GM12878 (cell line): ENCODE data around the gene ZNF428. TPM values are rescaled to one million over a fixed set of nuclear protein-coding genes. Genes with fewer than 3 reads are reported as not detected.
A peak's percentile ranks its signal among the peaks of the same experiment; 100 is the strongest.

Experiments
- ATAC-seq: fragments of 200-7000 bp; cut with Tn5 transposase; 3 replicates; pipeline ENCODE4 v1.9.1; 2020; ENCODE audit warnings: mild to moderate bottlenecking, moderate library complexity
- BruUV-seq: library from RNA; stranded (reverse); fragments of 400-500 nt; replicated peaks from 2 replicates; lab custom pipeline; 2021; lab: Mats Ljungman, UMichigan
- CTCF ChIA-PET: fragments of 300-600 bp; sonication (Branson Sonifier 250); formaldehyde crosslinking; extraction: SDS; loops from one replicate; lab custom pipeline; 2021; ENCODE audit warnings: inconsistent platforms; lab: Yijun Ruan, JAX
- POLR2A ChIA-PET: fragments of 350-600 bp; formaldehyde crosslinking; extraction: SDS; loops from one replicate; lab custom pipeline; 2021; ENCODE audit warnings: inconsistent platforms; lab: Charles Lee
- RAD21 ChIA-PET: fragments of 300-600 bp; sonication (Branson Sonifier 250); formaldehyde crosslinking; loops from one replicate; lab custom pipeline; 2023; ENCODE audit warnings: antibody characterized with exemption; ENCODE audit not compliant: unreplicated experiment; lab: Charles Lee
- SMC1A ChIA-PET: fragments of 300-600 bp; sonication (Branson Sonifier 250); formaldehyde crosslinking; loops from one replicate; lab custom pipeline; 2023; ENCODE audit not compliant: unreplicated experiment, uncharacterized antibody; lab: Charles Lee
- DNase-seq: peaks from one replicate; pipeline ENCODE4 v3.0.0-alpha.2; 2011; ENCODE audit warnings: low read depth, low spot score
- FAIRE-seq: peaks from 3 replicates; lab custom pipeline; 2011; peaks lifted over from hg19 to GRCh38; lab: Jason Lieb, UNC
- H2AFZ ChIP-seq: 2 replicates; pipeline ENCODE4 v1.6.0; 2011; ENCODE audit warnings: low read depth, low read length, control low read depth; ENCODE audit not compliant: control insufficient read depth
- H3K27ac ChIP-seq: 2 replicates; pipeline ENCODE4 v1.5.1; 2011; ENCODE audit warnings: control low read depth; ENCODE audit not compliant: control insufficient read depth, insufficient read depth
- H3K27me3 ChIP-seq, 2 experiments: replicated peaks in 1 of 2; 2 replicates each; pipeline versions ENCODE4 v1.6.0 to v1.6.1; 2011; ENCODE audit warnings: low read length in 1 of 2; ENCODE audit not compliant: control insufficient read depth in 2 of 2, insufficient read depth in 2 of 2
- H3K36me3 ChIP-seq, 2 experiments: 2 replicates each; pipeline ENCODE4 v1.5.1; 2011; ENCODE audit warnings: low read length in 1 of 2; ENCODE audit not compliant: control insufficient read depth in 2 of 2, insufficient read depth in 2 of 2
- H3K4me1 ChIP-seq: 2 replicates; pipeline ENCODE4 v1.6.1; 2011; ENCODE audit warnings: mild to moderate bottlenecking, low read length, moderate library complexity, mixed read lengths; ENCODE audit not compliant: control insufficient read depth, insufficient read depth
- H3K4me2 ChIP-seq: 2 replicates; pipeline ENCODE4 v1.6.0; 2011; ENCODE audit warnings: control low read depth; ENCODE audit not compliant: control insufficient read depth, insufficient read depth
- H3K4me3 ChIP-seq: fragments of 200-600 bp; sonication (generic); 2 replicates; pipeline ENCODE4 v1.5.1; 2016
- H3K79me2 ChIP-seq: 2 replicates; pipeline ENCODE4 v1.6.0; 2011; ENCODE audit warnings: low read length; ENCODE audit not compliant: control insufficient read depth, insufficient read depth
- H3K9ac ChIP-seq: 2 replicates; pipeline ENCODE4 v1.8.0; 2011; ENCODE audit warnings: low read length, control low read depth, mixed read lengths; ENCODE audit not compliant: control insufficient read depth, insufficient read depth
- H3K9me3 ChIP-seq: replicated peaks from 3 replicates; pipeline ENCODE4 v1.5.1; 2011; ENCODE audit warnings: mild to moderate bottlenecking, low read length; ENCODE audit not compliant: control insufficient read depth, insufficient read depth
- H4K20me1 ChIP-seq: 2 replicates; pipeline ENCODE4 v1.6.0; 2011; ENCODE audit not compliant: control insufficient read depth, insufficient read depth
- CTCF ChIP-seq, 3 experiments: IDR thresholded peaks in 2 of 3; conservative IDR thresholded peaks in 1 of 3; 2 replicates each; pipeline ENCODE4 v1.5.1; 2011; ENCODE audit warnings: low read depth in 3 of 3, low read length in 3 of 3, mild to moderate bottlenecking in 3 of 3, control low read depth in 2 of 3, moderate library complexity in 2 of 3, inconsistent platforms in 1 of 3, mixed read lengths in 1 of 3; ENCODE audit not compliant: control insufficient read depth in 2 of 3, insufficient read depth in 1 of 3; ENCODE audit errors: extremely low read depth in 1 of 3
- CUX1 ChIP-seq: IDR thresholded peaks from 2 replicates; pipeline ENCODE4 v1.6.1; 2012; ENCODE audit warnings: improper control_type of control experiment, low read depth, low read length; ENCODE audit not compliant: insufficient replicate concordance
- EED ChIP-seq: sonication (generic); IDR thresholded peaks from 2 replicates; pipeline ENCODE4 v1.6.1; 2016; ENCODE audit warnings: antibody characterized with exemption, low read depth
- JUND ChIP-seq: IDR thresholded peaks from 2 replicates; pipeline ENCODE4 v1.6.1; 2012; ENCODE audit warnings: low read depth, mild to moderate bottlenecking, low read length, improper control_type of control experiment, moderate library complexity
- NFYB ChIP-seq: IDR thresholded peaks from 2 replicates; pipeline ENCODE4 v1.6.1; 2011; ENCODE audit warnings: low read depth, mild to moderate bottlenecking, low read length, improper control_type of control experiment, moderate library complexity; ENCODE audit not compliant: insufficient read depth
- NR2C1 ChIP-seq: fragments of 450-650 bp; IDR thresholded peaks from 2 replicates; pipeline ENCODE4 v1.6.1; 2017; ENCODE audit warnings: antibody characterized with exemption, mild to moderate bottlenecking, moderate library complexity
- RAD21 ChIP-seq: IDR thresholded peaks from 2 replicates; pipeline ENCODE4 v1.6.1; 2011; ENCODE audit warnings: mild to moderate bottlenecking, low read depth, low read length, moderate library complexity; ENCODE audit not compliant: insufficient read depth
- RUNX3 ChIP-seq: IDR thresholded peaks from 2 replicates; pipeline ENCODE4 v1.6.1; 2012; ENCODE audit warnings: low read length, inconsistent platforms
- SMAD1 ChIP-seq: fragments of 450-650 bp; IDR thresholded peaks from 2 replicates; pipeline ENCODE4 v1.6.1; 2018; ENCODE audit warnings: mild to moderate bottlenecking, low read depth; ENCODE audit not compliant: partially characterized antibody
- SP1 ChIP-seq: IDR thresholded peaks from one replicate; pipeline ENCODE4 v1.6.1; 2011; ENCODE audit warnings: low read depth, low read length
- SREBF2 ChIP-seq: IDR thresholded peaks from 2 replicates; pipeline ENCODE4 v1.6.1; 2012; ENCODE audit warnings: mild to moderate bottlenecking, low read length
- WGBS: methylation state at CpG from one replicate; pipeline ENCODE4 v1.1.6; 2016; ENCODE audit warnings: low lambda C conversion rate; ENCODE audit not compliant: insufficient replicate concordance, insufficient coverage; ENCODE audit errors: missing lambda C conversion rate; 5-methylcytosine and 5-hydroxymethylcytosine counted together
- in situ Hi-C: fragments of 300-500 bp; cut with MboI; formaldehyde crosslinking; loops from 9 replicates; pipeline ENCODE4 v1.14.3; 2018; ENCODE audit warnings: mixed read lengths
- intact Hi-C: fragments of 100-400 bp; cut with micrococcal nuclease; formaldehyde crosslinking; loops from one replicate; pipeline ENCODE4 v1.14.2; 2022; ENCODE audit not compliant: unreplicated experiment
- polyA plus RNA-seq, 11 experiments: library from polyadenylated mRNA; depleted of rRNA in 4 of 11; unstranded in 6 of 11; stranded (reverse) in 5 of 11; fragments of >200 nt; fragmentation: Nextera tagmentation in 4 of 11; fragmentation: Illumina TruSeq in 1 of 11; extraction: Ambion mirVana in 4 of 11; extraction: Trizol in 1 of 11; gene quantifications; 1 replicate in 1 of 11; 2 replicates in 10 of 11; pipeline versions ENCODE4 v1.2.1 to v1.2.3, GENCODE V29; 2011 to 2016; ENCODE audit warnings: inconsistent platforms in 2 of 11, missing spikeins in 2 of 11, low read depth in 1 of 11
- total RNA-seq, 4 experiments: library from RNA; depleted of rRNA in 3 of 4; stranded (reverse); fragments of >200 nt in 3 of 4; fragmentation: Illumina TruSeq in 1 of 4; extraction: Trizol in 1 of 4; gene quantifications; 2 replicates each; pipeline versions ENCODE4 v1.2.1 to v1.2.3, GENCODE V29; 2013 to 2021

ZNF428 gene
- total and polyA plus RNA-seq, 10 of the 15 experiments (the other 5 are each of a cell fraction or from before 2014, with no cell fraction given), result 0.27 to 57.8 (median 20.4) TPM

- ChIA-PET CTCF (interaction anchor here (1.5 kb wide), 1 partner anchor 43 kb away, joined by 4 read pairs; no protein-coding TSS in a partner anchor), SMC1A (no interaction called here), RAD21 (no interaction called here), POLR2A (no interaction called here)
- 6% methylated on average over 25 of the region's 30 CpGs for WGBS
- Histone ChIP-seq H3K36me3 (no peaks in the 10 kb centered on the region), H3K9me3 (no peaks in the 10 kb centered on the region), H3K4me3 (no peak overlapping the region), H2AFZ (no peak overlapping the region), H3K27ac (no peak overlapping the region), H3K4me2 (no peak overlapping the region), H3K9ac (no peak overlapping the region), H3K79me2 (peaks cover 1% of the 10 kb centered on the region; the same call in 1 of the 2 replicates), H3K27me3 (no peaks in the 10 kb centered on the region), H4K20me1 (no peaks in the 10 kb centered on the region), H3K4me1 (peaks cover 2% of the 10 kb centered on the region; the same call in 1 of the 2 replicates)
- in situ Hi-C loops, result no loop called here
- BruUV-seq, result no TSS peak
- ATAC-seq (peak; percentile 78), FAIRE-seq (no peak), DNase-seq (no peak)
- intact Hi-C loops, result no loop called here
- TF ChIP-seq SREBF2 (no peak), RAD21 (peak; percentile 37; the same call in 1 of the 2 replicates), CUX1 (no peak), EED (peak; percentile 27; the same call in 1 of the 2 replicates), SP1 (no peak), SMAD1 (no peak), JUND (no peak), NR2C1 (no peak), RUNX3 (peak; percentile 81), NFYB (no peak), CTCF (IDR thresholded peaks at IDR 0.05 in 2 of 3, conservative IDR thresholded peaks at IDR 0.05 in 1 of 3; ENCODE audit: control insufficient read depth in 2 of 3, extremely low read depth in 1 of 3, insufficient read depth in 1 of 3, low read depth in 3 of 3, low read length in 3 of 3) (peak; percentile 37 to 40 (median 39); a peak in 4 of 6 replicates)
- TF ChIP-seq, all 136 proteins: peak for 4
These were observed 5.5 kb upstream of the ZNF428 start for GRCh38 chr19:43624933-43625332.
